Esophagus (tissue), 2 donors: Measurements from ENCODE around the gene WWP2. TPM values are rescaled to one million over a fixed set of nuclear protein-coding genes. Genes with fewer than 3 reads are reported as not detected.

ENCODE experiments used
- H3K27ac ChIP-seq, 2 donors: one replicate each; pipeline ENCODE4 v1.5.1; 2013; ENCODE audit warnings: low read depth in 2 of 2, mild to moderate bottlenecking in 2 of 2, inconsistent platforms in 1 of 2, low read length in 1 of 2, moderate library complexity in 1 of 2
- H3K27me3 ChIP-seq, 2 donors: one replicate each; pipeline ENCODE4 v1.6.1; 2013; ENCODE audit warnings: low read length in 2 of 2, control low read depth in 1 of 2, mild to moderate bottlenecking in 1 of 2; ENCODE audit not compliant: insufficient read depth in 2 of 2, control insufficient read depth in 1 of 2
- H3K36me3 ChIP-seq, 2 donors: one replicate each; pipeline ENCODE4 v1.6.1; 2013; ENCODE audit warnings: low read length in 1 of 2; ENCODE audit not compliant: control insufficient read depth in 2 of 2, insufficient read depth in 2 of 2
- H3K4me1 ChIP-seq, 2 donors: one replicate each; pipeline ENCODE4 v1.6.1; 2013; ENCODE audit warnings: low read length in 1 of 2; ENCODE audit not compliant: control insufficient read depth in 2 of 2, insufficient read depth in 2 of 2
- H3K4me3 ChIP-seq, 2 donors: one replicate each; pipeline ENCODE4 v1.5.1; 2013; ENCODE audit warnings: low read length in 2 of 2, mild to moderate bottlenecking in 2 of 2, low read depth in 1 of 2, moderate library complexity in 1 of 2
- H3K9me3 ChIP-seq, 2 donors: one replicate each; pipeline ENCODE4 v1.6.1; 2013; ENCODE audit warnings: mild to moderate bottlenecking in 2 of 2, low read depth in 1 of 2, low read length in 1 of 2, moderate library complexity in 1 of 2; ENCODE audit not compliant: control insufficient read depth in 2 of 2, insufficient read depth in 1 of 2
- WGBS, 2 donors: extraction: QIAGEN DNeasy Blood & Tissue Kit; methylation state at CpG; one replicate each; pipeline ENCODE4 v1.1.7; 2013; 5-methylcytosine and 5-hydroxymethylcytosine counted together
- polyA plus RNA-seq, 2 donors: library from polyadenylated mRNA; stranded (reverse); fragments of 200-250 nt; gene quantifications; one replicate each; pipeline ENCODE4 v1.2.3, GENCODE V29; 2013
- donor health status: healthy with polysubstance abuse.
- donor health status: Bipolar disorder and iron deficiency.

WWP2 gene
- polyA plus RNA-seq, 2 donors, result 17.7 to 18.5 TPM

DNA sequence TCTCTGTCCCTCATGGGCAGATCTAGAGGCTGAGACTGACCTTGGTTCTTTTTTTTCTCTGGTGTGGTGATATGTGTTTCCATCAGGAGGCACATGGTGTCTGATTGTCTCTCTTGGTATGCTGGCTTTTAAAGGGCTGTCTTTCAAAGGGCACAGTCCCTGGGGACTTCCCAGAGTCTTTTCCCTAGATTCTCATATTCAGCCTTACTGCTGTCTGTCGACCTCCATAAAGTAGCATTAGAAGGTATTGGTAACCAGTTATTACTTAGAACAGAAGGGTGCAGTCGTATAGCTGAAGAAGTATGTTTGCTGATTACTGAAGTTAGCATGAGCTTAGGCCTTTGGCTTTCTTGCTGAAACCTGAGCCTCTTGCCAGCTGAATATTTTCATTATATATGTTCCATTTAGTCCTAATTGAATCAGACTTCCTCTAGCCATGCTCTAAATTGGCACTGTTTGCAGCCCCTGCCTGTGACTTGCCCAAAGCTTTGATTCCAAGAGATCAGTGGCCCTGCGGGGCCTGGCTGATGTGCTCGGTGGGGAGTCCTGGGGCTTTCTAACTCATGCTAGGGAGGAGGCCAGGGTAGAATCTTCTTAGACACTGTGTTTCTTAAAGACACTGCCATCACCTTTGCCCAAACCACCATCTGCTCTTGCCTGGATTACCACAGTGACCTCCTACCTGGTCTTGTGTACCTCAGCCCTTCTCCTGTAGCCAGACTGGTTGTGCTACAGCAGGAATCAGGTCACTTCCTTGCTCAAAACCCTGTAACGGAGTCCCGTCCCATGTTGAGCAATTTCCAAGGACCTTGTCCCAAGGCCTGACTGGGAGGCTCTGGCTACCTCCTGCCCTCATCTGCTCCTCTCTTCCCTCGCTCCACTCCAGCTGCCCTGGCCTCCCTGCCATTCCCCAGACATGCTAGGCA lies 71.5 kb downstream of the WWP2 start:
- no peaks in the 10 kb centered on the region for H3K36me3 ChIP-seq

DNA sequence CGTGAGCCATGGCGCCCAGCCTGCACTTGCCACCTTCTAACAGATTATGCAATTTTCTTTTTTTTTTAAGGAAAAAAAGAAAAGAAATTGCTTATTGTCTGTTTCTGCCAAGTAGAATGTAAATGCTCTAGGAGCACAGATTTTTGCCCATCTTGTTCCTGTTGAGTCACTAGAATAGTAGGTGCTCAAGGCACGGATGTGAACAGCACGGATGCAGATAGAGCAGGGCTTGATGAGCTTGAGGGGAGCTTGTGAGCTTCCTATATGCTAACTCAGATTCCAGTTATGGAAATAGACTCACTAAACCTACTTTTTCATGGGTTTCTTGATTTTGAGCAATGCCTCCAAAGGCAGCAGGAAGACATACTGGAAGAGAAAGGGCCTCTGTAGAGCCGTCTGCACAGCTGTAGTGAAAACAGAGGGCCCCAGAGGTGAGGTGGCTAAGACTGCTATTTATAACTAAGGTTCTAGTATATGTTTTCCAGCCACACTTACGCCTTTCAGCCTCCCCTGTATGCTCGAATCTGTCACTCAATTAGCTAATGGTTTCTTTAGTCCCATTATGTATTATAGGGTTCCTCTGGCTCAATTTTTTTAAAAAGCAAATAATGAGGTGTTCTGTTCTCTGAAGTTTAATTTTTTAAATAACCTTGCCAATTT lies 72.8 kb downstream of the WWP2 start:
- Histone ChIP-seq H3K4me1 (peaks cover 0 to 3% of the 10 kb centered on the region in 2 donors), H3K27me3 (no peaks in the 10 kb centered on the region), H3K27ac (no peak overlapping the region), H3K4me3 (no peak overlapping the region), H3K36me3 (peaks cover 0 to under 1% of the 10 kb centered on the region in 2 donors), H3K9me3 (no peaks in the 10 kb centered on the region)
- 89% methylated on average over 7 of the region's 7 CpGs for WGBS, 2 donors

More for the DNA sequence above, 71.5 kb downstream of the WWP2 start:
- Histone ChIP-seq H3K9me3 (no peaks in the 10 kb centered on the region), H3K27me3 (no peaks in the 10 kb centered on the region), H3K27ac (no peak overlapping the region), H3K4me3 (no peak overlapping the region), H3K4me1 (peaks cover 0 to 3% of the 10 kb centered on the region in 2 donors)
- 65 to 67% methylated on average over 7 of the region's 7 CpGs for WGBS, 2 donors

DNA sequence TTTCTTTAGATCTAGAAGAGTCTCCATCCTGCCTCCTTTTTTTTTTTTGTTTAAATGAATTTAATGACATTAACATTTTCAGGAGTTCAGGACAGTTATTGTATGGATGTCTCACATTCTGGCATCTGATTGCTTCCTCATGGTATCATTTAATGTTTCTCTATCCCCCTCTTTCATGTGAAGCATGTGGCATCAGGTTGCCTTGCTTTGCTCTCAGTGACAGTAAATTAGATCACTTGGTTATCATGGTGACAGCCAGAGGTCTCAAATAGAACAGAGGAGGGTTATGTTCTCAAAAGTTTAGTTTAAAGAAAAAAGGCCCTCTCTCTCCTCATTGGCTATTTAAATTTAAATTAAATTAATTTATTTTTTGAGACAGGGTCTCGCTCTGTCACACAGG lies 74.1 kb downstream of the WWP2 start:
- no peak overlapping the region for H3K27ac ChIP-seq
- 93 to 100% methylated on average over 1 of the region's 1 CpG for WGBS, 2 donors
- H3K4me3 ChIP-seq, result no peak overlapping the region
- H3K36me3 ChIP-seq, result peaks cover 0 to 2% of the 10 kb centered on the region in 2 donors
- no peaks in the 10 kb centered on the region for H3K27me3 ChIP-seq
- no peaks in the 10 kb centered on the region for H3K9me3 ChIP-seq
- peaks cover 0 to 3% of the 10 kb centered on the region in 2 donors for H3K4me1 ChIP-seq

DNA sequence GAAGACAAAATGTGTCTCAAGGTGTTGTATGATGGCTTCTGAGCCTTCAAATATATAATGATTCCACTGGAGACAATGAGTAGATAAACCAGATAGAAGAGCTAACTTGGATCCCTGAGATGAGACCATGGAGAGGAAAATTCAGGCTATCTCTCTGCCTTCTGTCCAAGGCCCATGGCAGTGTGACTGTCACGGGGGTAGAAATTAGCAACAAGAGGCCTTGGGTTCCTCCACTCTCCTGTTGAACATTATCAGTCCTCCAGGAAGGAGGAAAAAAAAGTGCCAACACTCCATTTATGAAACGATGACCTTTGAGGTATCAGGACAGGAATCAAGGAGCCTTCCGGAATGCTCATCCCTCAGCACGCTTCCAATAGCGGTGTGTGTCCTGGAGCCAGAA lies 75.2 kb downstream of the WWP2 start:
- no peak overlapping the region for H3K4me3 ChIP-seq
- H3K27ac ChIP-seq, result no peak overlapping the region
- no peaks in the 10 kb centered on the region for H3K27me3 ChIP-seq
- WGBS, 2 donors, result 95 to 96% methylated on average over 5 of the region's 5 CpGs
- H3K36me3 ChIP-seq, result peaks cover 0 to 7% of the 10 kb centered on the region in 2 donors
- peaks cover 0 to 3% of the 10 kb centered on the region in 2 donors for H3K4me1 ChIP-seq
- no peaks in the 10 kb centered on the region for H3K9me3 ChIP-seq

DNA sequence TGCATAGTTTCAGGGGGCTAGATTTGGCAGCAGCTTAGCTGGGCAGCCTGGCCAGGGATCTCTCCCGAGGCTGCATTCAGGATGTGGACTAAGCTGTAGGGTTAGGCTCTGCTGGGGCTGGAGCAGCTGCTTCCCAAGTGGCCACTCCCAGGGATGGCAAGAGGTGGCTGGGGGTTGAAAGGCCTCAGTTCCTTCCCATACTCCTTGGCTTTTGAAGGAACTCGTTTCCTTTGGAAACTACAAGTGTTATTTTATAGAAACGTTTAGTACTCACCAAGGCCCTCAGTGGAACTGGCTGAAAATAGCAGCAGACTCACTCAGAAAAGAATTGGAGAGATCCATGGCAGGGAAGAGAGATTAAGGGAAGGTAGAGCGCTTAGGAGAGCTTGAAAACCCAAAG lies 76.4 kb downstream of the WWP2 start:
- Histone ChIP-seq H3K9me3 (no peaks in the 10 kb centered on the region), H3K4me3 (no peak overlapping the region), H3K27me3 (no peaks in the 10 kb centered on the region), H3K4me1 (peaks cover 0 to 3% of the 10 kb centered on the region in 2 donors), H3K36me3 (peaks cover 0 to 7% of the 10 kb centered on the region in 2 donors), H3K27ac (no peak overlapping the region)
- 55 to 67% methylated on average over 4 of the region's 4 CpGs for WGBS, 2 donors

DNA sequence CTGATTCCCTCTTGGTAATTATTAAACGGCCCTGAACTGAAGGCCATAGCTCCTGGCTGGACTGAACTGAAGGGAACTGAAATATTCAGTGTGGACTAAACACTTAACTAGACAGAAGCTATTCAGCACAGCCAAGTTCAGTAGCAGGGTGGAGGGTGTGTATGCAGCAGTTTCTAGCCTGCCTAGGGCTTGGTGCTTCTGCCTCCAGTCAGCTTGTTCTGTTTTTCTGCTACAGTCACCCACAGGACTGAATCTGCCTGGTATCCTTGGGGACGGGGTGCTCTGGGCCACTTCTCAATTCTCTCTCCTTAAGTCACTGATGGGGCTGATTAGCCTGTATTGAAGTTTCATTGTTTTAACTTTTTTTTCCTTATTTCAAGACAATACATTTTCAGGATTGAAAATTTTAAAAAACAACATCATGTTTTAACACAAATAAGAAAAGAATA lies 77.1 kb downstream of the WWP2 start:
- H3K27ac ChIP-seq, result no peak overlapping the region
- H3K36me3 ChIP-seq, result peaks cover 2 to 7% of the 10 kb centered on the region in 2 donors
- WGBS, 2 donors, result 36 to 37% methylated on average over 2 of the region's 2 CpGs
- peaks cover 0 to 3% of the 10 kb centered on the region in 2 donors for H3K4me1 ChIP-seq
- no peaks in the 10 kb centered on the region for H3K27me3 ChIP-seq
- no peak overlapping the region for H3K4me3 ChIP-seq
- H3K9me3 ChIP-seq, result no peaks in the 10 kb centered on the region

DNA sequence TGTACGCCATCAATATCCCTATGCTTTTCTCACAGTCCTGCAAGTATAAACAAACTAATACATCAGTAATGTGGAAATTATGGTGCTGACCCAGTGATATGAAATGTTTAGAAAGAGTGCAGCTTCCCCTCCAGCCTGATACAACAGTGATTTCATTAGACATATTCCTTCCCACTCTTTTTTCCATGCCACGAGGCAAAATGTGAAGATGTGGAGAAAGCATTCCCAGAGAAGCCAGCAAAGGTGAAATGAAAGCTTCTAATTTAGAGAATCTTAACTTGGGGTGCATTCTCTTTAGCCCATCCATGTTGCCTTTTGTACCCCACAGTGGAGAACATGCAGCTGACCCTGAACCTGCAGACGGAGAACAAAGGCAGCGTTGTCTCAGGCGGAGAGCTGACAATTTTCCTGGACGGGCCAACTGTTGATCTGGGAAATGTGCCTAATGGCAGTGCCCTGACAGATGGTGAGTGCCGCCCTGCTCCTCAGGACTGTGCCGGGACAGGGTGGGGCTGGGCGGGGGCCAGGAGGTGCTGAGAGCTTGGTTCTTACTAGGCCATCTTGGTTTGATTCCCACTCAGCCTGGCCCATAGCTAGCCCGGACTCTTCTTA lies 77.8 kb downstream of the WWP2 start:
- Histone ChIP-seq H3K27me3 (no peaks in the 10 kb centered on the region), H3K4me3 (no peak overlapping the region), H3K27ac (peak overlapping the region in 1 of 2 donors; percentile 42), H3K4me1 (peaks cover 0 to 3% of the 10 kb centered on the region in 2 donors), H3K36me3 (peaks cover 2 to 11% of the 10 kb centered on the region in 2 donors), H3K9me3 (no peaks in the 10 kb centered on the region)
- WGBS, 2 donors, result 51 to 63% methylated on average over 10 of the region's 10 CpGs

DNA sequence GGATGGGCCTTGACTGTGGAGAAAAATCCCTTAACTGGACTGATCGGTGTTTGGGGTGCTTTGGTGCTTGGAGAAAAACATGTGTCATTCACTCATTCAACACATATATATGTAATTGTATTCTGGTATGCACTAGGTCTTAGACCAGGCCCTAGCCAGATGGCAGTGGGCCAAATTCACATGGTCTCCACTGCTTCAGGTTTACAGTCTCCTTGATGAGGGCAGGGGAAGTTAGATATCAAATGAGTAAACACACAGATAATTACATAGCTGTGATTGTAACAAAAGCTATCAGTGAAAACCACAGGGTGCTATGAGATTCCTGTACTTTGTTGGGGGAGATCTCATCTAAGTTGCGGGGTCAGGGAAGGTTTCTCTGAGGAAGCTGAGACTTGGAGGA lies 78.8 kb downstream of the WWP2 start:
- Histone ChIP-seq H3K27ac (no peak overlapping the region), H3K4me3 (no peak overlapping the region), H3K9me3 (no peaks in the 10 kb centered on the region), H3K27me3 (no peaks in the 10 kb centered on the region), H3K36me3 (peaks cover 2 to 16% of the 10 kb centered on the region in 2 donors), H3K4me1 (peaks cover 0 to 3% of the 10 kb centered on the region in 2 donors)
- WGBS, 2 donors, result 76 to 90% methylated on average over 2 of the region's 2 CpGs

DNA sequence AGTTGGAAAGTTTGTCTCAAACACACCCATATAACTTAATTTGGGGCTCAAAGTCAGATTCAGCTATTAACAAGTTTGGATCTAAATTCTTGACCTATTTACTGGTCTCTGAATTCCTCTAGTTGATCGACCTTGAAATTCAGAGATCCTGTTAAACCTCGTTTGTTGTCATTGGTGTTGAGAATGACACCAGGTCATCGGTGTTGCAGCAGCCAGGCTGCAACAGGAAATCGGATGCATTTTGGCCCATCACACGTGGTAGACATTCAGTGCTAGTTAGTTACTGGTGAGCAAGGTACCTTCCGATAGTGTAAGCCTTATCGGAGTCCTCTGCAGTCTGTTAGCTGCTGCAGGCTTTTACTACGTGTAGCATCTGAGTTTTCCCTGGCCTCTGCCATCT lies 82.3 kb downstream of the WWP2 start:
- Histone ChIP-seq H3K36me3 (peaks cover 2 to 16% of the 10 kb centered on the region in 2 donors), H3K4me3 (no peak overlapping the region), H3K27ac (no peak overlapping the region), H3K27me3 (no peaks in the 10 kb centered on the region), H3K9me3 (no peaks in the 10 kb centered on the region), H3K4me1 (no peaks in the 10 kb centered on the region)
- 79 to 84% methylated on average over 8 of the region's 8 CpGs for WGBS, 2 donors
